ENCODE data around the gene NAALADL2.
A peak's percentile ranks its signal among the peaks of the same experiment; 100 is the strongest.

The NAALADL2 gene

GRCh38 chr3:175648899-175649298, 789.8 kb downstream of the NAALADL2 start:
- DNase-seq (ENCODE audit: low spot score) (no peak), FAIRE-seq (no peak)

- FAIRE-seq: no peak
- no peak for DNase-seq (ENCODE audit: low spot score)
These were observed 792.6 kb downstream of the NAALADL2 start for GRCh38 chr3:175651716-175652115.

GRCh38 chr3:175655351-175655750, 796.2 kb downstream of the NAALADL2 start:
- no peak for FAIRE-seq
- no peak for DNase-seq (ENCODE audit: low spot score)

GRCh38 chr3:175656461-175656860, 797.3 kb downstream of the NAALADL2 start:
- FAIRE-seq (no peak), DNase-seq (ENCODE audit: low spot score) (no peak)

- no peak for FAIRE-seq
- no peak for DNase-seq (ENCODE audit: low spot score)
These were observed 800.7 kb downstream of the NAALADL2 start for GRCh38 chr3:175659670-175660350.

- DNase-seq (ENCODE audit: low spot score): no peak
- no peak for FAIRE-seq
These were observed 803.7 kb downstream of the NAALADL2 start for GRCh38 chr3:175662815-175663214.

- no peak for FAIRE-seq
- DNase-seq (ENCODE audit: low spot score): peak; percentile 2
These were observed 805.8 kb downstream of the NAALADL2 start for GRCh38 chr3:175664911-175665310.

- no peak for FAIRE-seq
These were observed 809.2 kb downstream of the NAALADL2 start for GRCh38 chr3:175668300-175668699.

GRCh38 chr3:175670557-175670956, 811.4 kb downstream of the NAALADL2 start:
- FAIRE-seq (no peak), DNase-seq (ENCODE audit: low spot score) (no peak)

More at GRCh38 chr3:175668300-175668699, 809.2 kb downstream of the NAALADL2 start:
- DNase-seq (ENCODE audit: low spot score): no peak

GRCh38 chr3:175672119-175672689, 813.1 kb downstream of the NAALADL2 start:
- no peak for FAIRE-seq
- DNase-seq (ENCODE audit: low spot score): no peak

- FAIRE-seq: no peak
These were observed 820.4 kb downstream of the NAALADL2 start for GRCh38 chr3:175679568-175679967.

GRCh38 chr3:175692256-175692655, 833.1 kb downstream of the NAALADL2 start:
- FAIRE-seq: no peak
- no peak for DNase-seq (ENCODE audit: low spot score)

More at GRCh38 chr3:175679568-175679967, 820.4 kb downstream of the NAALADL2 start:
- no peak for DNase-seq (ENCODE audit: low spot score)

- DNase-seq (ENCODE audit: low spot score): no peak
- FAIRE-seq: no peak
These were observed 836.1 kb downstream of the NAALADL2 start for GRCh38 chr3:175695251-175695650.

GRCh38 chr3:175702956-175703355, 843.8 kb downstream of the NAALADL2 start:
- no peak for FAIRE-seq
- DNase-seq (ENCODE audit: low spot score): no peak

- DNase-seq (ENCODE audit: low spot score) (no peak), FAIRE-seq (no peak)
These were observed 845.4 kb downstream of the NAALADL2 start for GRCh38 chr3:175704366-175705055.

GRCh38 chr3:175713268-175713667, 854.1 kb downstream of the NAALADL2 start:
- DNase-seq (ENCODE audit: low spot score) (no peak), FAIRE-seq (no peak)

- no peak for DNase-seq (ENCODE audit: low spot score)
- FAIRE-seq: no peak
These were observed 857.3 kb downstream of the NAALADL2 start for GRCh38 chr3:175716446-175716845.

GRCh38 chr3:175726228-175726627, 867.1 kb downstream of the NAALADL2 start:
- DNase-seq (ENCODE audit: low spot score) (no peak), FAIRE-seq (no peak)

GRCh38 chr3:175728566-175728965, 869.4 kb downstream of the NAALADL2 start:
- DNase-seq (ENCODE audit: low spot score): no peak
- no peak for FAIRE-seq

GRCh38 chr3:175729466-175729865, 870.3 kb downstream of the NAALADL2 start:
- FAIRE-seq: no peak
- DNase-seq (ENCODE audit: low spot score): no peak

GRCh38 chr3:175731543-175731942, 872.4 kb downstream of the NAALADL2 start:
- DNase-seq (ENCODE audit: low spot score) (no peak), FAIRE-seq (no peak)

- no peak for DNase-seq (ENCODE audit: low spot score)
- FAIRE-seq: no peak
These were observed 872.9 kb downstream of the NAALADL2 start for GRCh38 chr3:175732017-175732416.

GRCh38 chr3:175735866-175736265, 876.7 kb downstream of the NAALADL2 start:
- DNase-seq (ENCODE audit: low spot score) (no peak), FAIRE-seq (no peak)
